WTC11 (cell line): ENCODE results near the gene PARVG. TPM values are rescaled to one million over a fixed set of nuclear protein-coding genes. Genes with fewer than 3 reads are reported as not detected.

Experiments used
- ATAC-seq: fragments of 200-7000 bp; cut with Tn5 transposase; 2 replicates; pipeline ENCODE4 v1.10.0; 2021; ENCODE audit warnings: mild to moderate bottlenecking, moderate library complexity
- CTCF ChIA-PET: fragments of 300-600 bp; sonication (Branson Sonifier 250); formaldehyde crosslinking; loops from one replicate; lab custom pipeline; 2021; ENCODE audit warnings: antibody characterized with exemption; lab: Charles Lee
- POLR2A ChIA-PET: fragments of 350-600 bp; sonication (Branson Sonifier 250); formaldehyde crosslinking; loops from one replicate; lab custom pipeline; 2021; ENCODE audit warnings: antibody characterized with exemption; lab: Charles Lee
- DNase-seq: peaks from one replicate; pipeline ENCODE4 v3.0.0; 2021; ENCODE audit warnings: low spot score
- H3K27ac Mint-ChIP-seq: 2 replicates; pipeline ENCODE4 v1.8.0; 2021; ENCODE audit warnings: mixed read lengths
- H3K27me3 Mint-ChIP-seq: 2 replicates; pipeline ENCODE4 v1.8.0; 2021; ENCODE audit warnings: low read depth, mild to moderate bottlenecking, moderate library complexity, mixed read lengths
- H3K36me3 Mint-ChIP-seq: 2 replicates; pipeline ENCODE4 v1.8.0; 2021; ENCODE audit warnings: mixed read lengths
- H3K4me1 Mint-ChIP-seq: 2 replicates; pipeline ENCODE4 v1.8.0; 2022; ENCODE audit warnings: mixed read lengths
- H3K4me3 Mint-ChIP-seq: 2 replicates; pipeline ENCODE4 v1.8.0; 2021; ENCODE audit warnings: mild to moderate bottlenecking, moderate library complexity, mixed read lengths
- H3K9me3 Mint-ChIP-seq: 2 replicates; pipeline ENCODE4 v1.8.0; 2021; ENCODE audit warnings: mixed read lengths
- CTCF ChIP-seq: fragments of 200-600 bp; IDR thresholded peaks from 2 replicates; pipeline ENCODE4 v1.8.0; 2022; ENCODE audit warnings: antibody characterized with exemption
- ESRRA ChIP-seq: sonication (generic); formaldehyde crosslinking; IDR thresholded peaks from 2 replicates; pipeline ENCODE4 v1.8.1; 2022; ENCODE audit warnings: mild to moderate bottlenecking, missing genetic modification reagents, borderline replicate concordance
- GABPB1 ChIP-seq: sonication (generic); formaldehyde crosslinking; IDR thresholded peaks from 2 replicates; pipeline ENCODE4 v1.8.1; 2023; ENCODE audit warnings: mild to moderate bottlenecking, missing genetic modification reagents
- GRHL2 ChIP-seq: fragments of 250-450 bp; sonication (Bioruptor Pico); IDR thresholded peaks from 2 replicates; pipeline ENCODE4 v1.8.0; 2022; ENCODE audit warnings: mild to moderate bottlenecking, moderate library complexity; ENCODE audit not compliant: insufficient replicate concordance, severe bottlenecking
- GTF2I ChIP-seq: fragments of 250-450 bp; sonication (Bioruptor Pico); conservative IDR thresholded peaks from 2 replicates; pipeline ENCODE4 v1.4.0; 2021; ENCODE audit warnings: mild to moderate bottlenecking
- IRF1 ChIP-seq: sonication (generic); formaldehyde crosslinking; IDR thresholded peaks from 2 replicates; pipeline ENCODE4 v1.8.0; 2023; ENCODE audit warnings: missing genetic modification reagents
- NFYB ChIP-seq: sonication (generic); formaldehyde crosslinking; conservative IDR thresholded peaks from 2 replicates; pipeline ENCODE4 v1.8.0; 2022; ENCODE audit warnings: low read depth, missing genetic modification reagents
- PRDM15 ChIP-seq: sonication (generic); formaldehyde crosslinking; IDR thresholded peaks from 2 replicates; pipeline ENCODE4 v1.8.0; 2022; ENCODE audit warnings: missing genetic modification reagents
- SMAD4 ChIP-seq: sonication (generic); formaldehyde crosslinking; IDR thresholded peaks from 2 replicates; pipeline ENCODE4 v1.8.0; 2022; ENCODE audit warnings: mild to moderate bottlenecking, missing genetic modification reagents
- ZNF138 ChIP-seq: sonication (generic); formaldehyde crosslinking; conservative IDR thresholded peaks from 2 replicates; pipeline ENCODE4 v1.8.1; 2022; ENCODE audit warnings: mild to moderate bottlenecking, moderate library complexity, missing genetic modification reagents
- ZNF317 ChIP-seq: sonication (generic); formaldehyde crosslinking; IDR thresholded peaks from 2 replicates; pipeline ENCODE4 v1.8.1; 2023; ENCODE audit warnings: low read depth, mild to moderate bottlenecking, moderate library complexity, missing genetic modification reagents, borderline replicate concordance
- ZNF671 ChIP-seq: fragments of 250-450 bp; sonication (Bioruptor Pico); IDR thresholded peaks from 2 replicates; pipeline ENCODE4 v1.8.0; 2021; ENCODE audit warnings: mild to moderate bottlenecking
- total RNA-seq: library from RNA; stranded (reverse); gene quantifications from 3 replicates; pipeline ENCODE4 v1.2.3, GENCODE V29; 2021
- TF ChIP-seq, protein P1 (sequence below): sonication (generic); formaldehyde crosslinking; IDR thresholded peaks from 2 replicates; pipeline ENCODE4 v1.8.1; 2022; ENCODE audit warnings: mild to moderate bottlenecking, moderate library complexity, missing genetic modification reagents
- TF ChIP-seq, protein P2 (sequence below): fragments of 250-450 bp; sonication (Bioruptor Pico); IDR thresholded peaks from 2 replicates; pipeline ENCODE4 v1.9.0; 2021; ENCODE audit warnings: mild to moderate bottlenecking, borderline replicate concordance
- TF ChIP-seq, protein P3 (sequence below): fragments of 250-450 bp; sonication (Bioruptor Pico); IDR thresholded peaks from 2 replicates; pipeline ENCODE4 v1.9.0; 2021; ENCODE audit warnings: mild to moderate bottlenecking

Gene PARVG
- total RNA-seq, 1 experiment from 2014 or later: 0.94 TPM

DNA sequence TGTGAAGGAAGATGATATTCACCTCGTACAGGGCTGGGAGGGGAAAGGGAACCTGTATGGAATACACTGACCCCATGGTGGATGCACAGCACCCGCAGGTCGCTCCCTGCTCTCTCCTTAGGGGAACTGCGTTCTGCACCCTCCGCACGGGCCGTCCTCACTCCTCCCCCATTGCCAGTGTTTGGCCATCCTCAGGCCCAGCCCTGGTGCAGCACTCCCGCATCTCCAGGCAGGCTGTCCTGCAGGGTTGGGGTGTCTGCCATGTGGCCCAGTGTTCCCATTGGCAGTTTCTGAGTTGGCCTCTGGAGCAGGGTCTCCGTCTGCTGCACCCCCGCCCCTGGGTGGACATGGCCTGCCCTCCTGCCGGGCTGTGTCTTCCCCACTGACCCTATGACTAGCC lies 19.1 kb upstream of the PARVG start:
- no peak for TF ChIP-seq ESRRA (CRISPR knock-in tag)
- no peak for TF ChIP-seq IRF1 (CRISPR knock-in tag)
- TF ChIP-seq ZNF671 (CRISPR knock-in tag): no peak
- TF ChIP-seq PRDM15: no peak
- no peak for TF ChIP-seq SMAD4 (CRISPR knock-in tag)
- no peak for TF ChIP-seq CTCF
- TF ChIP-seq, protein P1, sequence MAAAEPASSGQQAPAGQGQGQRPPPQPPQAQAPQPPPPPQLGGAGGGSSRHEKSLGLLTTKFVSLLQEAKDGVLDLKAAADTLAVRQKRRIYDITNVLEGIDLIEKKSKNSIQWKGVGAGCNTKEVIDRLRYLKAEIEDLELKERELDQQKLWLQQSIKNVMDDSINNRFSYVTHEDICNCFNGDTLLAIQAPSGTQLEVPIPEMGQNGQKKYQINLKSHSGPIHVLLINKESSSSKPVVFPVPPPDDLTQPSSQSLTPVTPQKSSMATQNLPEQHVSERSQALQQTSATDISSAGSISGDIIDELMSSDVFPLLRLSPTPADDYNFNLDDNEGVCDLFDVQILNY (CRISPR knock-in tag): no peak
- TF ChIP-seq, protein P2, sequence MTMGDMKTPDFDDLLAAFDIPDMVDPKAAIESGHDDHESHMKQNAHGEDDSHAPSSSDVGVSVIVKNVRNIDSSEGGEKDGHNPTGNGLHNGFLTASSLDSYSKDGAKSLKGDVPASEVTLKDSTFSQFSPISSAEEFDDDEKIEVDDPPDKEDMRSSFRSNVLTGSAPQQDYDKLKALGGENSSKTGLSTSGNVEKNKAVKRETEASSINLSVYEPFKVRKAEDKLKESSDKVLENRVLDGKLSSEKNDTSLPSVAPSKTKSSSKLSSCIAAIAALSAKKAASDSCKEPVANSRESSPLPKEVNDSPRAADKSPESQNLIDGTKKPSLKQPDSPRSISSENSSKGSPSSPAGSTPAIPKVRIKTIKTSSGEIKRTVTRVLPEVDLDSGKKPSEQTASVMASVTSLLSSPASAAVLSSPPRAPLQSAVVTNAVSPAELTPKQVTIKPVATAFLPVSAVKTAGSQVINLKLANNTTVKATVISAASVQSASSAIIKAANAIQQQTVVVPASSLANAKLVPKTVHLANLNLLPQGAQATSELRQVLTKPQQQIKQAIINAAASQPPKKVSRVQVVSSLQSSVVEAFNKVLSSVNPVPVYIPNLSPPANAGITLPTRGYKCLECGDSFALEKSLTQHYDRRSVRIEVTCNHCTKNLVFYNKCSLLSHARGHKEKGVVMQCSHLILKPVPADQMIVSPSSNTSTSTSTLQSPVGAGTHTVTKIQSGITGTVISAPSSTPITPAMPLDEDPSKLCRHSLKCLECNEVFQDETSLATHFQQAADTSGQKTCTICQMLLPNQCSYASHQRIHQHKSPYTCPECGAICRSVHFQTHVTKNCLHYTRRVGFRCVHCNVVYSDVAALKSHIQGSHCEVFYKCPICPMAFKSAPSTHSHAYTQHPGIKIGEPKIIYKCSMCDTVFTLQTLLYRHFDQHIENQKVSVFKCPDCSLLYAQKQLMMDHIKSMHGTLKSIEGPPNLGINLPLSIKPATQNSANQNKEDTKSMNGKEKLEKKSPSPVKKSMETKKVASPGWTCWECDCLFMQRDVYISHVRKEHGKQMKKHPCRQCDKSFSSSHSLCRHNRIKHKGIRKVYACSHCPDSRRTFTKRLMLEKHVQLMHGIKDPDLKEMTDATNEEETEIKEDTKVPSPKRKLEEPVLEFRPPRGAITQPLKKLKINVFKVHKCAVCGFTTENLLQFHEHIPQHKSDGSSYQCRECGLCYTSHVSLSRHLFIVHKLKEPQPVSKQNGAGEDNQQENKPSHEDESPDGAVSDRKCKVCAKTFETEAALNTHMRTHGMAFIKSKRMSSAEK: no peak
- Mint-ChIP-seq H3K27me3 (no peaks in the 10 kb centered on the region; the same call in 1 of the 2 replicates), H3K36me3 (no peaks in the 10 kb centered on the region), H3K4me1 (peaks cover 39% of the 10 kb centered on the region), H3K9me3 (no peaks in the 10 kb centered on the region), H3K27ac (no peak overlapping the region), H3K4me3 (no peak overlapping the region)
- DNase-seq (no peak), ATAC-seq (no peak; the same call in 1 of the 2 replicates)
- POLR2A ChIA-PET: no interaction called here
- CTCF ChIA-PET: no interaction called here

- POLR2A ChIA-PET: no interaction called here
- no peak for DNase-seq
- no peaks in the 10 kb centered on the region for H3K36me3 Mint-ChIP-seq
- H3K27me3 Mint-ChIP-seq: no peaks in the 10 kb centered on the region; the same call in 1 of the 2 replicates
- ATAC-seq: no peak
- no peak overlapping the region for H3K27ac Mint-ChIP-seq
- peaks cover 35% of the 10 kb centered on the region for H3K4me1 Mint-ChIP-seq
- no peaks in the 10 kb centered on the region for H3K9me3 Mint-ChIP-seq
- CTCF ChIA-PET: interaction anchor here (1.4 kb wide), 1 partner anchor 77 kb away, joined by 3 read pairs; no protein-coding TSS in a partner anchor
- H3K4me3 Mint-ChIP-seq: no peak overlapping the region
- TF ChIP-seq ZNF317: no peak
- TF ChIP-seq, protein P3, sequence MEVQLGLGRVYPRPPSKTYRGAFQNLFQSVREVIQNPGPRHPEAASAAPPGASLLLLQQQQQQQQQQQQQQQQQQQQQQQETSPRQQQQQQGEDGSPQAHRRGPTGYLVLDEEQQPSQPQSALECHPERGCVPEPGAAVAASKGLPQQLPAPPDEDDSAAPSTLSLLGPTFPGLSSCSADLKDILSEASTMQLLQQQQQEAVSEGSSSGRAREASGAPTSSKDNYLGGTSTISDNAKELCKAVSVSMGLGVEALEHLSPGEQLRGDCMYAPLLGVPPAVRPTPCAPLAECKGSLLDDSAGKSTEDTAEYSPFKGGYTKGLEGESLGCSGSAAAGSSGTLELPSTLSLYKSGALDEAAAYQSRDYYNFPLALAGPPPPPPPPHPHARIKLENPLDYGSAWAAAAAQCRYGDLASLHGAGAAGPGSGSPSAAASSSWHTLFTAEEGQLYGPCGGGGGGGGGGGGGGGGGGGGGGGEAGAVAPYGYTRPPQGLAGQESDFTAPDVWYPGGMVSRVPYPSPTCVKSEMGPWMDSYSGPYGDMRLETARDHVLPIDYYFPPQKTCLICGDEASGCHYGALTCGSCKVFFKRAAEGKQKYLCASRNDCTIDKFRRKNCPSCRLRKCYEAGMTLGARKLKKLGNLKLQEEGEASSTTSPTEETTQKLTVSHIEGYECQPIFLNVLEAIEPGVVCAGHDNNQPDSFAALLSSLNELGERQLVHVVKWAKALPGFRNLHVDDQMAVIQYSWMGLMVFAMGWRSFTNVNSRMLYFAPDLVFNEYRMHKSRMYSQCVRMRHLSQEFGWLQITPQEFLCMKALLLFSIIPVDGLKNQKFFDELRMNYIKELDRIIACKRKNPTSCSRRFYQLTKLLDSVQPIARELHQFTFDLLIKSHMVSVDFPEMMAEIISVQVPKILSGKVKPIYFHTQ (CRISPR knock-in tag): no peak
- TF ChIP-seq GTF2I (CRISPR knock-in tag): no peak
- no peak for TF ChIP-seq PRDM15
- no peak for TF ChIP-seq SMAD4 (CRISPR knock-in tag)
- no peak for TF ChIP-seq ZNF138 (CRISPR knock-in tag)
- no peak for TF ChIP-seq NFYB
- no peak for TF ChIP-seq GABPB1 (CRISPR knock-in tag)
- no peak for TF ChIP-seq GRHL2
- TF ChIP-seq, protein P1 (CRISPR knock-in tag): no peak
These were observed 17.8 kb upstream of the PARVG start for GRCh38 chr22:44162960-44163359.
